Ovary (tissue), 3 donors: Measurements from ENCODE around the gene FBXL4.

Experiments used
- POLR2A ChIP-seq: fragments of 450-650 bp; IDR thresholded peaks from one replicate; pipeline ENCODE4 v1.6.1; 2017; ENCODE audit warnings: antibody characterized with exemption, mild to moderate bottlenecking, moderate library complexity
- TF ChIP-seq, protein P1 (sequence below), 3 donors: fragments of 450-650 bp in 2 of 3; fragments of 200-600 bp in 1 of 3; IDR thresholded peaks; one replicate each; pipeline versions ENCODE4 v1.5.1 to v1.8.0; 2016 to 2022; ENCODE audit warnings: antibody characterized with exemption in 3 of 3, mild to moderate bottlenecking in 1 of 3
- donor health status: DM: no; HTN: no; CAD: no.

DNA sequence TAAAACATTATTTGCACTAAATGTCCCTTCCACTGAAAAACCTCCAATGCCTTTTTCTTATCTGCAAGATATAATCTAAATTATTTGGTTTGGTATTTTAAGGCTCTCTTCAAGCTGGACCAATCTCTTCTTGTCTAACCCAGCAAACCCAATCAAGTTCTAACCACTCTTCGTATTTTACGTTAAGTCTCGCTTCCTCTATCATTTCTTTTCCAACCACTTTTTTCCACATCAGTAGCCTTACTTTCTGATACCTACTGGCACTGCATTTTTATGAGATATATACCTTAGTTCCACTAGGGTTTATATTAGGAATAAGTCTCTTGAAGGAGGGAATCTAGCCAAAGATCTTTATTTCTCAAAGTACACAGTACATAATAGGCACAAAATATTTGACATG, 19.1 kb downstream of the FBXL4 start:
- TF ChIP-seq, protein P1, sequence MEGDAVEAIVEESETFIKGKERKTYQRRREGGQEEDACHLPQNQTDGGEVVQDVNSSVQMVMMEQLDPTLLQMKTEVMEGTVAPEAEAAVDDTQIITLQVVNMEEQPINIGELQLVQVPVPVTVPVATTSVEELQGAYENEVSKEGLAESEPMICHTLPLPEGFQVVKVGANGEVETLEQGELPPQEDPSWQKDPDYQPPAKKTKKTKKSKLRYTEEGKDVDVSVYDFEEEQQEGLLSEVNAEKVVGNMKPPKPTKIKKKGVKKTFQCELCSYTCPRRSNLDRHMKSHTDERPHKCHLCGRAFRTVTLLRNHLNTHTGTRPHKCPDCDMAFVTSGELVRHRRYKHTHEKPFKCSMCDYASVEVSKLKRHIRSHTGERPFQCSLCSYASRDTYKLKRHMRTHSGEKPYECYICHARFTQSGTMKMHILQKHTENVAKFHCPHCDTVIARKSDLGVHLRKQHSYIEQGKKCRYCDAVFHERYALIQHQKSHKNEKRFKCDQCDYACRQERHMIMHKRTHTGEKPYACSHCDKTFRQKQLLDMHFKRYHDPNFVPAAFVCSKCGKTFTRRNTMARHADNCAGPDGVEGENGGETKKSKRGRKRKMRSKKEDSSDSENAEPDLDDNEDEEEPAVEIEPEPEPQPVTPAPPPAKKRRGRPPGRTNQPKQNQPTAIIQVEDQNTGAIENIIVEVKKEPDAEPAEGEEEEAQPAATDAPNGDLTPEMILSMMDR (IDR thresholded peaks at IDR 0.05) = no peak
- no peak for TF ChIP-seq POLR2A
